Measurements from ENCODE around the gene BPI. TPM values are rescaled to one million over a fixed set of nuclear protein-coding genes. Genes with fewer than 3 reads are reported as not detected.

Gene BPI
- polyA plus RNA-seq, 1 donor (not counting 4 experiments of a cell fraction or from before 2014, with no cell fraction given): not detected

DNA sequence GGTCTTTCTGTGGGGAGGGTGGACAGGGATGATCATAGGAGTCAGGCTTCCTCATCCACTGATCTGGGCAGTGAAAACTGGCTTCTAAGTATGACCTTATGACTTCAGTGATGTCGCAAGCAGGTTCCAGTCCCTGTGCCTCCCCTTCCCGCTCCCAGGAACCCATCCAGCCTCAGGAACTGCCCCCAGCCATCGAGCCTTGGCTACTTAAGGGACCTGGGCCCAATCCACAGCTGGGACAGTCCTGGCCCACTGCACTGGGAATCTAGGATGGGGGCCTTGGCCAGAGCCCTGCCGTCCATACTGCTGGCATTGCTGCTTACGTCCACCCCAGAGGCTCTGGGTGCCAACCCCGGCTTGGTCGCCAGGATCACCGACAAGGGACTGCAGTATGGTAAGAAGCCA lies 42.3 kb downstream of the BPI start, which contains the start of gene LBP:
TSS of gene LBP (plus strand) at position 236 of the 405 bp plus-strand sequence. CDS start at position 271, 35 bp downstream.
- DNase-seq (ENCODE audit: low read depth, low spot score) (no peak), FAIRE-seq (no peak)
- Histone ChIP-seq H3K36me3 (ENCODE audit: control insufficient read depth in 2 of 2, extremely low read depth in 1 of 2, insufficient read depth in 2 of 2, low read length in 2 of 2) (no peaks in the 10 kb centered on the region), H3K9me3 (ENCODE audit: control insufficient read depth, low read depth, low read length) (no peaks in the 10 kb centered on the region), H3K4me3 (ENCODE audit: control insufficient read depth in 2 of 3, extremely low read depth in 1 of 3, insufficient read depth in 2 of 3, low read depth in 1 of 3, low read length in 3 of 3) (no peak within 1 kb of the TSS), H3K79me2 (ENCODE audit: control insufficient read depth, insufficient read depth, low read length) (no peaks in the 10 kb centered on the region), H4K20me1 (ENCODE audit: control insufficient read depth, extremely low read depth, insufficient read depth, low read length) (no peaks in the 10 kb centered on the region), H3K27me3 (ENCODE audit: control insufficient read depth, extremely low read depth, insufficient read depth, low read length) (peaks cover 10% of the 10 kb centered on the region), H3K4me1 (ENCODE audit: control insufficient read depth, extremely low read depth, insufficient read depth, low read length) (no peaks in the 10 kb centered on the region), H2AFZ (ENCODE audit: control insufficient read depth, low read length) (no peak within 1 kb of the TSS), H3K9ac (ENCODE audit: control insufficient read depth, extremely low read depth, insufficient read depth, low read length) (no peak within 1 kb of the TSS), H3K9me1 (ENCODE audit: control insufficient read depth, extremely low read depth, insufficient read depth, low read length) (no peaks in the 10 kb centered on the region), H3K4me2 (ENCODE audit: control insufficient read depth, extremely low read depth, insufficient read depth, low read depth, low read length) (no peak within 1 kb of the TSS), H3K27ac (ENCODE audit: control insufficient read depth, insufficient read depth, low read length) (no peak within 1 kb of the TSS)
- TF ChIP-seq EZH2 (IDR thresholded peaks at IDR 0.05; ENCODE audit: low read length): no peak
- TF ChIP-seq, protein P1, sequence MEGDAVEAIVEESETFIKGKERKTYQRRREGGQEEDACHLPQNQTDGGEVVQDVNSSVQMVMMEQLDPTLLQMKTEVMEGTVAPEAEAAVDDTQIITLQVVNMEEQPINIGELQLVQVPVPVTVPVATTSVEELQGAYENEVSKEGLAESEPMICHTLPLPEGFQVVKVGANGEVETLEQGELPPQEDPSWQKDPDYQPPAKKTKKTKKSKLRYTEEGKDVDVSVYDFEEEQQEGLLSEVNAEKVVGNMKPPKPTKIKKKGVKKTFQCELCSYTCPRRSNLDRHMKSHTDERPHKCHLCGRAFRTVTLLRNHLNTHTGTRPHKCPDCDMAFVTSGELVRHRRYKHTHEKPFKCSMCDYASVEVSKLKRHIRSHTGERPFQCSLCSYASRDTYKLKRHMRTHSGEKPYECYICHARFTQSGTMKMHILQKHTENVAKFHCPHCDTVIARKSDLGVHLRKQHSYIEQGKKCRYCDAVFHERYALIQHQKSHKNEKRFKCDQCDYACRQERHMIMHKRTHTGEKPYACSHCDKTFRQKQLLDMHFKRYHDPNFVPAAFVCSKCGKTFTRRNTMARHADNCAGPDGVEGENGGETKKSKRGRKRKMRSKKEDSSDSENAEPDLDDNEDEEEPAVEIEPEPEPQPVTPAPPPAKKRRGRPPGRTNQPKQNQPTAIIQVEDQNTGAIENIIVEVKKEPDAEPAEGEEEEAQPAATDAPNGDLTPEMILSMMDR (optimal IDR thresholded peaks at IDR 0.05 in 1 of 3, IDR thresholded peaks at IDR 0.05 in 1 of 3, conservative IDR thresholded peaks at IDR 0.05 in 1 of 3; ENCODE audit: extremely low read depth in 1 of 3, insufficient read depth in 2 of 3, low read length in 3 of 3): no peak
- dilution Hi-C loops (cut with MboI; ENCODE audit: extremely low pct_ligation_motif_present, low sequenced_read_pairs): no loop called here

DNA sequence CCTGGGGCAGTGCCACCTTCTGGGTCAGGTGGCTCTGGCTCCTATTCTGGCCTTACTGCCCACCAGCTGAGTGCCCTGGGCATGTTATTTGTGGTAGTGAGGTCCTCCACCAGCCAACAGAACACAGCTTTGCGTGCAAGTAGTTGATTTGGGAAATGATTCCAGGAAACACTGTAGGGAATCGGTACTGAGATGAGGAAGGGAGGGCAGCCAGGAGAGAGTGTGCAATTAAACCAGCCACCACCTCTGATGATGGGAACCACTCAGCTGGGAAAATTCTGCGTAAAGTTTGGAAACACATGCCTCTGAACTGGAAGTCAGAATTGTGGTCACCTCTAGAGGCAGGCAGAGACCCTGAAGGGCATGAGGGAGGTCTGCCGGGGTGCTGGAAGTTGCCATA lies 42.8 kb downstream of the BPI start:
- Histone ChIP-seq H3K36me3 (ENCODE audit: control insufficient read depth in 2 of 2, extremely low read depth in 1 of 2, insufficient read depth in 2 of 2, low read length in 2 of 2) (no peaks in the 10 kb centered on the region), H3K27me3 (ENCODE audit: control insufficient read depth, extremely low read depth, insufficient read depth, low read length) (peaks cover 10% of the 10 kb centered on the region), H3K4me3 (ENCODE audit: control insufficient read depth in 2 of 3, extremely low read depth in 1 of 3, insufficient read depth in 2 of 3, low read depth in 1 of 3, low read length in 3 of 3) (no peak overlapping the region), H3K9me3 (ENCODE audit: control insufficient read depth, low read depth, low read length) (no peaks in the 10 kb centered on the region), H2AFZ (ENCODE audit: control insufficient read depth, low read length) (no peak overlapping the region), H3K79me2 (ENCODE audit: control insufficient read depth, insufficient read depth, low read length) (no peaks in the 10 kb centered on the region), H3K4me2 (ENCODE audit: control insufficient read depth, extremely low read depth, insufficient read depth, low read depth, low read length) (no peak overlapping the region), H3K4me1 (ENCODE audit: control insufficient read depth, extremely low read depth, insufficient read depth, low read length) (no peaks in the 10 kb centered on the region), H3K9me1 (ENCODE audit: control insufficient read depth, extremely low read depth, insufficient read depth, low read length) (no peaks in the 10 kb centered on the region), H3K27ac (ENCODE audit: control insufficient read depth, insufficient read depth, low read length) (no peak overlapping the region), H3K9ac (ENCODE audit: control insufficient read depth, extremely low read depth, insufficient read depth, low read length) (no peak overlapping the region), H4K20me1 (ENCODE audit: control insufficient read depth, extremely low read depth, insufficient read depth, low read length) (no peaks in the 10 kb centered on the region)
- DNase-seq (ENCODE audit: low read depth, low spot score) (no peak), FAIRE-seq (no peak)
- TF ChIP-seq, protein P1 (optimal IDR thresholded peaks at IDR 0.05 in 1 of 3, IDR thresholded peaks at IDR 0.05 in 1 of 3, conservative IDR thresholded peaks at IDR 0.05 in 1 of 3; ENCODE audit: extremely low read depth in 1 of 3, insufficient read depth in 2 of 3, low read length in 3 of 3): no peak
- no peak for TF ChIP-seq EZH2 (IDR thresholded peaks at IDR 0.05; ENCODE audit: low read length)
- dilution Hi-C loops (cut with MboI; ENCODE audit: extremely low pct_ligation_motif_present, low sequenced_read_pairs): no loop called here

Measured in keratinocyte (primary cell).